HG03095 (cell line): ENCODE data around the gene ALDH1A2.
"Not testable (repeated sequence)": the region's sequence is repeated elsewhere in the genome, so short reads cannot be mapped to it uniquely, and the experiment has no call there.

Experiments used
- ATAC-seq: cut with Tn5 transposase; IDR thresholded peaks from one replicate; pipeline ENCODE4 v1.9.1; 2021; ENCODE audit warnings: moderate library complexity; ENCODE audit not compliant: unreplicated experiment

The ALDH1A2 gene

DNA sequence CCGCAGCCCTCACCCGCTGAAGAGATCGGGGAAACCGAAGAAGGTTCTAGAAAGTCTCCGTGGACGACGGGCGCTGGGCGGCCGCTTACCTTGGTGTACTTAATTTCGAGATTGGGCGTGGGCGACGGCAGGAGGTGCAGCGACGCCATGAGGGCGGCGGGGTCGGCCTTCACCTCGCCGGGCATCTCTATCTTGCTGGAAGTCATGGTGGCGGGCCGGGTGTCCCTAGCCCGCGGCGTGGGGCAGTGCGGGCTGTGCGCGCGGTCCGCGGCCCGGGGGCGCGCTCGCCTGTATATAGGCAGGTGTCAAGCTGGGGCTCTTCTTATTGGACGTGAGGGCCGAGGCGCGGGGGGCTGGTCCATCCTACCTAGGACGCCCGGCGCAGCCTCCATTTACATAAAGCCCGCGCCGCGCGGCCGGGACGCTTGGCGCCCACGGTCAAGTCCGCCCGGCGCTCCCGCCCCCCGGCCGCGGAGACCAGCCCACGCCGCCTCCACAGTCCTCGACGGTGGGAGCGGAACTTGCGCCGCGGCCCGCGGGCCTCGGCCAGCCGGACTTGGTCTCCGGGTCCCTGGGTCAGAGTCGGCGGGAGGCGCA lies at the start of gene ALDH1A2:
Gene ALDH1A2 (minus strand): TSS at position 267 of the 597 bp plus-strand sequence. CDS start 61 bp downstream, at position 206.
- ATAC-seq: no peak

DNA sequence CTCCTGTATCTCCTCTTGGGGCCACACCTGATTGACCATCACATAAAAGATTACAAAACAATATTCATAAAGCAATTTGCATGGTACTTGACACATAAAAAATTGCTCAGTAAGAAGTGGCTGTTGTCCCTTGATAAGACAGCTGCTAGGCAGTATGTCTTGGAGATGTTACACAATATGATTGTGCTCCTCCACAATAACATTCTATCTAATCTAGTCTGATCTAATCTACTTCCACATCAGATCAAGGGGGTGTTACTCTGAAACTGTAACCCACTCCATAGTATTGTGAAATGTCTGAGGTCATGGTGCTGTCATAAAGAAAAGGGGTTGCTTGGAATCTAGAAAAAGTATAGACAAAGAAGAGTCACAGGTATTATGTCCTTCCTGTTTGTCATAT lies 49.3 kb upstream of the ALDH1A2 start:
- no peak for ATAC-seq

DNA sequence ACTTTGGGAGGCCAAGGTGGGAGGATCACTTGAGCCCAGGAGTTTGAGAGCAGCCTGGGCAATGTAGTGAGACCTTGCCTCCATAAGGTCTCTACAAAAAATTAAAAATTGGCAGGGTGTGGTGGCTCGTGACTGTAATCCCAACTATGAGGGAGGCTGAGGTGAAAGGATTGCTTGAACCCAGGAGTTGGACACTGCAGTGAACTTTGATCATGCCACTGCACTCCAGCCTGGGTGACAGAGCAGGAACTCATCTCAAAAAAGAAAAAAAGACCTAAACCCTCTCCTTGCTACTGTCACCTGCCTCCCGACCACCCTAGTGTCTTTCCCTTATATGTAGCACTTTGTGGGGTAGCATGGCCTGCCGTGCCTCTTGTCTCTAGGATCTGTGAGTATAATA lies 48.9 kb upstream of the ALDH1A2 start:
- no peak for ATAC-seq

DNA sequence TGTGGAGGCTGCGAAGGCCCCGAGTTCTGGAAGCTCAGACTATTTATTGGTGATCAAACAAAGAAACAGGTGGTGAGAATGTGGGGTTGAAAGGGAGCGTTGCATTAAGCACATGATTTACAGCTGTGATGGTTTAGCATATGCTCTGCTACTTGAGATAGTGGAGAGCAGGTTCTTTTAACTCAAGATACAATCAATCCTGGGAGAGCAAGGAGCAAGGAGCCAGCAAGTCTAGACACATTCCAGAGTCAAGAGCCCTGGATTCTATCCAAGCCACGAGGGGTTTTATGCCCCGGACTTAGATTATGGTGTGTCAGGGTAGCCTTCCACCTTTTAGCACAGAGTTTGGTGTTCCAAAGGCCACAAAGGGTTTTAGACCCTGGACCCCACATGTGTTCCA lies 47.8 kb upstream of the ALDH1A2 start:
- not testable (repeated sequence) for ATAC-seq

DNA sequence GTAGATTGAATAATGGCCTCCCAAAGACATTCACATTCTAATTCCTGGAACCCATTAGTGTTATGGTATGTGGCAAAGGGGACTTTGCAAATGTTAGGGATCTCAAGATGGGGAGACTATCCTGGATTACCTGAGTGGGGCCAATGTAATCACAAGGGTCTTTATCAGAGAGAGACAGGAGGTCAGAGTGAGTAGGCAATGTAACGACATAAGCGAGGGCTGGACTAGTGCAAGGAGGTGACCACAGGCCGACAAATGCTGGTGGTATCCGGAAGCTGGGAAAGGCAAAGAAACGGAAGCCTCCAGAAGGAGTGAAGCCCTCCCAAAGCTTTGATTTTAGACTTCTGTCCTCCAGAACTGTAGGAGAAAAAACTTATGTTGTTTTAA lies 46.2 kb upstream of the ALDH1A2 start:
- ATAC-seq: no peak

DNA sequence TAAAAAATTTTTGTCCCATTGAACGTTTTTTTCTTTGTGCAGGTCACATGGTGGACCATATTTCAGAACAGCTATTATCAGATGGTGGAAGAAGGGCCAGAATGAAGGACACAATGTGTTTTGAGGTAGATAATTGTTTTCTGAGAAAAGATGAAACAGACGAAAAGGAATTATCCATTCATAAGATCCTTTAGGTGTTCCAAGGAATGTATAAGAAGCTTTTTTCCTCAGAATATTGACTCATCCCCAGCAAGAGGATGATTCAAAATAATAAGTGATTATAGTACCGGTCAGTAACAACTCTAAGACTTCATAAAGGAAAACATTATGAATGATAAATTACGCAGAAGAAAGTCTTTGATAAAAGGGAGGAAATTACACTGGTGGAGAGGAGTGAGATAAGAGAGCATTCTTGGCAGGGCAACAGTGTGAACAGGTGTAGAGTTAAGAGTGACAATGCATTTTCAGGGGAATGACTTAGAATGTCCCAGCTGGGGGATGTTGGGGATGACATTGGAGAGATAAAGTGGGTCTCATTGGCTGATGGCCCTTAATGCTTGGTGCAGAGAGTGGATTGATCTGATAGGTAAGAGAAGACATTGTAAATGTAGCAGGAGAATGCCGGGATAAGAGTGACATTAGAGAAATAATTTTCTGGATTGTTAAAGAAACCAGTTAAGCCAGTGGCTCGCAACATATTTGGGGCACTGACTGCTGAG lies 45.6 kb upstream of the ALDH1A2 start:
- no peak for ATAC-seq

DNA sequence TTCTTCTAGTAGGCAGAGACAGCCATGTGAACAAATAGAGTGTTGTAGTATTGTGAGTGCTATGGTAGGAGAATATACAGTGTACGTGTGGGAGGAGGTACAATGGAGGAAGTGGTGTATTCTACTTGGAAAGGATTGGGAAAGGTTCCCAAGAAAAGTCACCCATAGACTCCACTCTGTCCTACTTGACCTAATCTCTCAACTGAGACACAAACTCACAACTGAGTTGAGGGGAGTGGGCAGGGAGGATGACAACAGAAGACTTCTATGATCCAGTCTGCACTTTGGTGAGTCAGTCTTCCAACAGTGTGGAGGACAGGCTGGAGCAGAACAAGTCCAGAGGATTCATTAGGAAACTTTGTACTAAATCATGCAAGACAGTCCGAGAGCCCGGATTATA lies 43.9 kb upstream of the ALDH1A2 start:
- ATAC-seq: no peak

DNA sequence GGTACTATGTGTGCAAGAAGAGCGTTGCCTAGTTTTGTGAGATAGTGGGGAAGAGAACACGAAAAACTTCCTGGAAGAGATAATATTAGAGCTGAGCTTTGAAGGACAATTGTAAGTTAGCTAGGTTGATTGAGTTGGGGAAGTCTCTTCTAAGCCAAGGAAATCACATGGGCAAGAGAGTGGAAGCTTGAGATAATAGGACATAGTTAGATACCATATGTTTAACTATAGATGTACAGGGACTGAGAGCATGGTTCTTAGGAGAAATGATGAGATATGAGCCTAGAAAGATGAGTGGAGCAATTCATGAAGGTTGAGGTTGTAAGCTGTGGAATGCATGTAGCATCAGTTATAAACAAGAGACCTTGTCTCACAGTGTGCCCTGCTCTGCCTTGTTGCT lies 42.6 kb upstream of the ALDH1A2 start:
- ATAC-seq: no peak

DNA sequence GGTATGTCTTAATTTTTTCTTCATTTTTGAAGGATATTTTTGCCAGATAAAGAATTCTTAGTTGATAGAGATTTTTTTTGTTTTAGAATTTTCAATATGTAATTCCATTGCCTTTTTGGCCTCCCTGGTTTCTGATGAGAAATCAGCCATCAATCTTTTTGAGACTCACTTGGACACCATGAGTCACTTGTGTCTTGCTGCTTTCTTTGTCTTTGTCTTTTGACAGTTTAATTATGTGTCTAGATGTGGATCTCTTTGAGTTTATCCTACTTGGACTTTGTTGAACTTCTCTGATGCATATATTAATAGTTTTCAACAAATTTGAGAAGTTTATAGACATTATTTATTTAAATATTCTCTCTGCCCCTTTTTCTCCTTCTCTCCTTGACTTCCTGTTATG lies 38.0 kb upstream of the ALDH1A2 start:
- no peak for ATAC-seq

DNA sequence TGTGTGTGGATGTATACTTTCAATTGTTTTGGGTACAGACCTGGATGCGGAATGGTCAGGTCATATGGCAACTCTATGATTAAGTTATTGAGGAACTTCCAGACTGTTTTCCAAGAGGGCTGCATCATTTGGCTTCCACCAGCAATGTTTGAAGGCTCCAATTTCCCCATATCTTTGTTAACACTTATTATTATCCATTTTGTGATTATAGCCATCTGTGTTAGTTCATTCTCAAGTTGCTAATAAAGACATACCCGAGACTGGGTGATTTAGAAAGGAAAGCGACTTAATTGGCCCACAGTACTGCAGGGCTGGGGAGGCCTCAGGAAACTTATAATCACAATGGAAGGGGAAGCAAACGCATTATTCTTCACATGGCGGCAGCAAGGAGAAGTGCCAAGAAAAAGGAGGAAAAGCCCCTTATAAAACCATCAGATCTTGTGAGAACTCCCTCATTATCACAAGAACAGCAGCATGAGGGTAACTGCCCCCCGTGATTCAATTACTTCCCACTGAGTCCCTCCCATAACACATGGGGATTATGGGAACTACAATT lies 31.1 kb upstream of the ALDH1A2 start:
- ATAC-seq: no peak

DNA sequence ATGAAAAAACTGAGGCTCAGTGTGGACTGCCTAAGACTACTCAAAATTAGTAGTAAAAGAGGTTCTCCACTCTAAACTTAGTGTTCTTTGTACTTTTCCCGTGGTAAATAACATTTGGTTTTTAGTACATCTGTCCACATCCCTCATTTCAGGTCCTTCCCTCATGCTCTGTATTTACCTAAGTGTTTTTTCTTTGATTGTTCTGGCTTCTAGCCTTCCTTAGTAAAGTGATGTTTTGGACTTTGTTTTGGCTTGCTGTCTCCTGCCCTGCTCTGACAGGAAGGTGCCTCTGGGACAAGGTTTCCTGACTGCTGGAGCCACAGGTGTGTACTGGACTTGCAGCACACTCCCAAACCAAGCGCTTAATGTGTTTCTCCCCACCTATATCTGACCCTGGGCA lies 29.9 kb upstream of the ALDH1A2 start:
- ATAC-seq: no peak

DNA sequence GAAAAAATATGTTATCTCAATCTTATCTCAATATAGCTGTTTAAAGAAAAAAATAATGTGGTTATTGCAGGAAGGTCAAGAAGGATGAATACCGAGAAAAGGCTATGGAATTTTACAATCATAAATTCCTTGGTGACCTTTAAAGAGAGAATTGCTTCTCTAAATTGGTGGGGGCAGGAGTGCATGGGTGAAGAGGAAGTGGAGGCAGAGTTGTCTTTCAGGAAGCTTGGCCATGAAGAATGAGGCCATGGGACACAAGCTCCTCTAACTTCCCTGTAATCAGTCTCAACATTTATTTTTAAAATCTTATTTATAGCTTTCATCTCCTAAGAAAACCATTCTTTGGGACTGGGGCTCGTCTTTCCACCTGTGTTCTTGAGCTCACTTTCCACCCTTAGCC lies 22.4 kb upstream of the ALDH1A2 start:
- ATAC-seq: no peak

DNA sequence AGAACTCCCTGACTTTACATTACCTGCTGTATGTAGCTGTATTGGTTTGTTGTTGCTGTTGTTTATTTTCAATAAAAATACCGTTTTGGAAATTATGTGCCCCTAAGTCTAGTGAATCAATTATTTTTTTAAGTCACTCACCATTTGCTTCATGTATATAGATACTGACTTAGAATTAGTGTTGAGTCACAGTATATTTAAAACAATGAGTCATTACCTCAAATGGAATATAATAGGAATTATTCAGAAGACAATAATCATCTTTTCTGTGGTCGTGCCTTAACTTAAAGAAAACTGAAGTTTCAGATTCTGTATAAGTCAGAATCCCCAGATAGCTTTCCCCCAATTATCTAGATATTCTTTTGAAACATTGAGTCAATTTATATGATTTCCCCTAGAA lies 21.0 kb upstream of the ALDH1A2 start:
- no peak for ATAC-seq

DNA sequence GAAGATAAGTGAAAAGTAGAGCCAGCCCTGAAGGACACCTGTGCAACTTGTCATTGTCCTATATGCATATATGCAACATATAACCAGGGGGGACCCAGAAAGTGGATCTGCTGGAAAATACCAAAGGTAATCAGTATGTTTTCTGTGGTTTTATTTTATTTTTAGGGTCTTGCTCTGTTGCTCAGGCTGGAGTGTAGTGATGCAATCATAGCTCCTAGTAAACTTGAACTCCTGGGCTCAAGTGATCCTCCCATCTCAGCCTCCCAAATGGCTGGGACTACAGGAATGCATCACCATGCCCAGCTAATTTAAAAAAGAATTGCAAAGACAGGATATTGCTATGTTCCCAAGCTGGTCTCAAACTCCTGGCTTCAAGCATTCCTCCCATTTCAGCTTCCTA lies 18.0 kb upstream of the ALDH1A2 start:
- ATAC-seq: no peak

DNA sequence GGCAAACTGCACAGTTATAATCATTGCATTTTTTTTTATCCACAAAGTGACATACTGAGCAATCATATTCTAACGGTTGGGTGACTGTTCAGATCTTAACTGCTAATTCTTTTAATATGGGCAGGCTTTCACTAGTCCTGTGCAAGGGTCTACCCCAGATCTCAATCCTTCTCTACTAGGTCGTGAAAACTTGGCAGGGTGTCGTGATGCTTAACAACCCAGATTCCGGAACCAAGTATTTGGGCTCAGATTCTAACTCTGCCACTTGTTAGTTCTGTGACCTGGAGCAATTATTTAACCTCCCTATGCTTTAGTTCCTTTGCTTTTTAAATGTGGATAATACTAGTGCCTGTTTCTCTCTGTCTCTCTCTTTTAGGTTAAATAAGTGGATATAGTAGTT lies 16.4 kb upstream of the ALDH1A2 start:
- no peak for ATAC-seq

DNA sequence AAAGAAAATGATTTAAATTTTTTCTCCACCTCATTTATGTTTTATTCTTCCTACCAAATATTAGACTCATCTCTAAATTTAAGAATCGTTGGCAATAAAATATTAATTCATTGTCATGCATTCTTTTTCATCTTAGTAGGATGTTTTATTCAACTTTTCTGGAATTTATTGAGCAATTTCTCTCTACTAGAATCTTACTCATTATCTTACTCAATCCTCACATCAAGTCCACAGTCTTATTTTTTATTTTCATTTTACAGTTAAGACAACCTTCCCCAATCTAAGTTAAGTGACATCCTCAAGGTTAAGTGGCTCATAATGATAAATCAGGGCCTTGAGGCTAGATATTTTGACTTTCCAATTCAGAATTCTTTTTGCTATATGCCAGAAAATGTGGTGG lies 15.9 kb upstream of the ALDH1A2 start:
- no peak for ATAC-seq

DNA sequence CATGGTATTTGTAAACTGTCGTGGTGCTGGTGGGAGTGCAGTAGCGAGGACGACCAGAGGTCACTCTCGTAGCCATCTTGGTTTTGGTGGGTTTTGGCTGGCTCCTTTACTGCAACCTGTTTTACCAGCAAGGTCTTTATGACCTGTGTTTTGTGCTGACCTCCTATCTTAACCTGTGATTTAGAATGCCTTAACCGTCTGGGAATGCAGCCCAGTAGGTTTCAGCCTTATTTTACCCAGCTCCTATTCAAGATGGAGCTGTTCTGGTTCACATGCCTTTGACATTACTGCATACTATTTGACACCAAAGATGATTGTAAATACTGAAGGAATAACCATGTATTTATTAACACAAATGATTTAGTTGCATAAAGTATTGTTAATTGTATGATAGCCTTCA lies 15.4 kb upstream of the ALDH1A2 start:
- not testable (repeated sequence) for ATAC-seq

DNA sequence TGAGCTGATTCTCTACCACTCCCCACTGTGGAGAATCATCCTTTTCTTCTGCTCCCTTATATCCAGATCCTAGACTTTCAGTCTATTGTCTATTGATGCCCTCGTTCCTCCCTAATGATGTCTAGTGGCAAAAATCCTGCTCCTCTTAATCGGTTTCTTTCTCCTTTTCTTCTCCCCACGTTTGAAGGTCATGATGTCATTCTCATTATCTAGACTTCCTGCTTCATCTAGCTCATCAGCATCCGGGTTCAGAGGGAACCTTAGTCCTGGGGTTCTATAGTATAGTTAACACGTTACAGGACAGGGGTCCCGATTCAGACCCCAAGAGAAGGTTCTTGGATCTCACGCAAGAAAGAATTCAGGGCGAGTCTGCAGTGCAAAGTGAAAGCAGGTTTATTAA lies 14.9 kb upstream of the ALDH1A2 start:
- no peak for ATAC-seq

DNA sequence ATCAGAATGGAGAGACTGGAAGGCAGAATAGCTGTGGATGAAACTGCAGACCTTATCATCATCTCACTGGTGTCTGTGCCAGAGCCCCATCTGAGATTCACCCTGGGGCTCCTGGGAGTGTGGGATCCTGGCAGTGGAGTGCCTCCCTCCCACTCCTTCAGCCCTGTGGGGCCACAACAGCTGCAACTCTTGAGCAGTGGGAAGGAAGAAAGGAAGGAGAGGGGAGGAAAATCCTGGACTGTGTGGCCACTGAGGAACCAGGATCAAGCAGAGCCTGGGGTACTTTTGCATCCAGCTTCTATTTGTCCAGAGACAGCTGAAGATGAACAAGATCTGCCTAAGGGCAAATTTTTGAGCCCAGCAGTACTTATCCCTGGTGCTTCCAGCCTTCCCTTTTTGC lies 13.1 kb upstream of the ALDH1A2 start:
- no peak for ATAC-seq

DNA sequence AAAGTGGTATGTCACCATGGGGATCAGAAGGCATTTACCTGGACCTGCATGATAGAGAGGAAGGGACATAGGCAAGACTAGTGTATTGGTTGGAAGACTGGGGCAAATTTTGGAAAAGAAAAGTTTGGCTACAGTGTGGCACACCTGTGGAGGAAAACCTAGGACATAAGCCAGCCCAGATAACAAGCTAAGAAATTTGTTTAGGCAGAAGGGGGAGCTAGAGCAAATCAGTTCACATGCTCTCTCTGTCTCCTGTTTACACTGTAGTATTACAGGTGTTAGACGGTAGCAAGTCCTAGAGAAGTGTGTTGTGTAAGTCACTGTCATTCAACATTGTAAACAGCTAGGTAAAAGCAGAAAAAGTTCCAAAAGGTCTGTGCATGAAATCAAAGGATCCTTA lies 11.9 kb upstream of the ALDH1A2 start:
- no peak for ATAC-seq

DNA sequence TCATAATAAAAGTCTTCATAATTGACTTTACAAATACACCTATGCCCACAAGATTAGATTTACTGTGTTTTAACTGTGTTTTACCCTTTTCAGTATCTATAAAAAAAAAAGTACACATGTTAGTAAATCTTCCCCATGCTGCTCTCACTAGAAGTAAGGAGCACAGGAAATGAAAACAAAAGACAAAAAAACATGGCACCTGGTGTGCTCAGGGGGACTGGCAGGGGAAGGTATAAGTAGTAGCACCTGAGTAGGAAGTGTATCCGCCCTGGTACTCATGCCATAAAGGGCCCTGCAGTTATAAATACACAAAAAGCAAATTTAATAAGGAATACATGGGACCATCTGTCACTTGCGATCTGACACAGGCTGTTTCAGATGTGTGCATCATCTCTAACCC lies 8.9 kb upstream of the ALDH1A2 start:
- no peak for ATAC-seq

DNA sequence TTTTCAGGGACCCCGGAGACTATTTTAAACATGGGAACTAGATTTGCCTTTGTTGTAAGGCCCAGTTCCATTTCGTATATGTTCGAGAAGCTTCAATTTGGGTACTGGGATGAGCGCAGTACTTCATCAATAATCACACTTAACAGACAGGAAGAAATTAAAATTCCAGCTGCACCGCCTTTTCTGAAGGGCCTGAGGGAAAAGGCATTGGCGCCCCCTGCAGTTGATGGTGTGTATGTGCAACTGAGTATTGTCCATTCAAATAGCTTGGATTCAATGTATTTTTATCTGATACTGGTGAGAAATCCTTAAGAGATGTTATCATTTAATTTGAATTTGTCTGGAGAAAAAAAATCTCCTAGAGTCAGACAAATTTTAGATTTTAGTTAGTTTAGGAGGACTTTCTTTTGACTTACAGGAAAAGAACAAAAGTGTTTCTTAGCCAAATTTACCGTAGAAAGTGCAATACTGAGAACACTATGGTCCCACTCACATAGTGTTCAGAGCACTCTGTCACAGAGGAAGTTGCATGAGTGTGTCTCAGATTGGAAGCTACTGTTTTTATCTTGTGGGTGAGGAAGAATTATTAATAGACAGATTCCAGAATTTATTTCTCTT lies 5.4 kb upstream of the ALDH1A2 start:
- no peak for ATAC-seq
